Rectal smooth muscle tissue (tissue), 1 donor: ENCODE results near the gene DDR2.

Source experiments
- H3K27ac ChIP-seq: one replicate; pipeline ENCODE4 v1.7.0; 2013; ENCODE audit warnings: low read depth, low read length, inconsistent platforms
- H3K27me3 ChIP-seq: one replicate; pipeline ENCODE4 v1.7.0; 2013; ENCODE audit warnings: low read length; ENCODE audit not compliant: control insufficient read depth, insufficient read depth
- H3K36me3 ChIP-seq: one replicate; pipeline ENCODE4 v1.7.0; 2013; ENCODE audit warnings: low read length; ENCODE audit not compliant: control insufficient read depth, insufficient read depth
- H3K4me1 ChIP-seq: one replicate; pipeline ENCODE4 v1.7.0; 2013; ENCODE audit warnings: low read length; ENCODE audit not compliant: control insufficient read depth, insufficient read depth
- H3K4me3 ChIP-seq: one replicate; pipeline ENCODE4 v1.7.0; 2013; ENCODE audit warnings: low read length
- H3K9ac ChIP-seq: one replicate; pipeline ENCODE4 v1.7.0; 2013; ENCODE audit warnings: low read length

The DDR2 gene

GRCh38 chr1:162695687-162696086 lies 63.4 kb downstream of the DDR2 start:
- peak overlapping the region; percentile 73 for H3K27ac ChIP-seq
- peak overlapping the region; percentile 20 for H3K4me3 ChIP-seq
- H3K9ac ChIP-seq, result no peak overlapping the region
- no peaks in the 10 kb centered on the region for H3K36me3 ChIP-seq
- peaks cover 55% of the 10 kb centered on the region for H3K4me1 ChIP-seq
- no peaks in the 10 kb centered on the region for H3K27me3 ChIP-seq

- Histone ChIP-seq H3K27me3 (no peaks in the 10 kb centered on the region), H3K9ac (no peak overlapping the region), H3K36me3 (no peaks in the 10 kb centered on the region), H3K4me3 (no peak overlapping the region), H3K27ac (peak overlapping the region; percentile 73), H3K4me1 (peaks cover 48% of the 10 kb centered on the region)
Observed at GRCh38 chr1:162696286-162696862, 64.1 kb downstream of the DDR2 start.

DNA sequence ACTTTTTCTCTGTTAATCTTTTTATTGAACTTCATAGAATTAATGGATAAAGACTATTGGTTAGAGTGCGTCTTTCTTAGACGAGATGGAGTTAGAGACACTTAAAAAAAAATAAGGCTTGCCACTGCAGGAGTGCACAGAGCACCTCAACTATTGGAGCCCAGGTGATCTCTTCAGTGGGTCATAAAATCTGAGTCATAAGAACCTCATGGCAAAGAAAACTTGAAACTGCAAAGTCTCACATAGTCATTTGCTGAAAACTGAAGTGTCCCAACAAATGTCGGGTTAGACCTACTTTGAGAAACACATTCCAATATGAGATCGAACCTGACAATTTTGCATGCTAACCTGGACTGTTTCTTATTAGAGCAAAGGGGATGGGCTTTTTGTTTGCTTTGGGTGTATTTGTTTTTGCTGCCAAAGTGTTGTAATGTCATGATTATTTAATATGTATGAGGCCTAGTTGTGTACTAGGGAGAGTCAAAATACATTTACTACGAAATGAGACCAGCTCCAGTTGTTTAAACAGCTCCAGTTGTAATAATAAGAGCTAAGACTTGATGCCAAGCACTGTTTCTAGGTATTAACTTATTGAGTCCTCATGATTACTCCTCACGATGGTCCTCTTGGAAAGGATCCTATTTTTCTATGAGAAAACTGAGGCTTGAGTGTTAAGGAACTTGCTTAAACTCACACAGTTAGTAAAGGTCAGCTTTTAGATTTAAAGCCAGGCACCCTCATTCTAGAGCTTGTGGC lies 65.1 kb downstream of the DDR2 start:
- no peaks in the 10 kb centered on the region for H3K36me3 ChIP-seq
- H3K4me3 ChIP-seq, result no peak overlapping the region
- H3K4me1 ChIP-seq, result peaks cover 44% of the 10 kb centered on the region
- H3K27ac ChIP-seq, result peak overlapping the region; percentile 73
- no peak overlapping the region for H3K9ac ChIP-seq
- H3K27me3 ChIP-seq, result no peaks in the 10 kb centered on the region

DNA sequence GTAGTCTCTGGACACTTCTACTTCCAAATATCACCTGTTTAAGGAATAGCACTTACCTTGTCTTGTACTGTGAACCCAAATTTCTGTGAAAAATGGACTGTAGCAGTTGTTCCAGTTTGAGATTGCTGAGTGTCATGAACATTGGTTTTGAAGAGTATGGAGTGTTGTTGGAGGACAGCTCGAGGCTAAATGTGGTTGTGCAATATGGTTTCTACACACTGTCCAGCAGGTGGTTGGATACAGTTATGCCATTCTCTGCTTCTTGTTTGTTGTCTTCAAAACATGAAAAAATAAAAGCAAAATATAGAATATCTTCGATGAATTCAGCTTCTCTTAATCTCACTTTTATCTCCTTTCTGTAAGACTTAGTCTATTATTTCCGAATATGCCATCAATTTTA lies 67.1 kb downstream of the DDR2 start:
- Histone ChIP-seq H3K9ac (no peak overlapping the region), H3K4me3 (no peak overlapping the region), H3K27me3 (no peaks in the 10 kb centered on the region), H3K4me1 (peaks cover 53% of the 10 kb centered on the region), H3K27ac (no peak overlapping the region), H3K36me3 (no peaks in the 10 kb centered on the region)

DNA sequence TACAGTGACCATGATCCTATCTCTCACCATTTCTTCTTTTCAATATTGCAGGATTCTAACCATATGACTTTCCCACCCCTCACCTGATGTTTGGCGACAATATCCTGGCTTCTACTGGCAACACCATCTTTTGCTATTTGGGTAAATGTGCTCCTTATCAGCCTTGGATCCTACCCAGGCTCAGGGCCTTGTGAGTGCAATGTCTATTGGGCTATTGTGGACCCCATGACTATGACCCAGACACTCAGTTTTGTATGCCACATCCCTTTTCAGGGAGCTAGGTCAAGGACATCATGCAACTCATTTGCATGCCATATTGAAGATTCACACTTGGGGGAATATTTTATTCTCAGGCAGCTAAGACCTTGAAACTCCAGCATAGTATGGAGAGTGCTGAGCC lies 67.9 kb downstream of the DDR2 start:
- H3K36me3 ChIP-seq, result no peaks in the 10 kb centered on the region
- H3K27ac ChIP-seq, result no peak overlapping the region
- peaks cover 60% of the 10 kb centered on the region for H3K4me1 ChIP-seq
- H3K27me3 ChIP-seq, result no peaks in the 10 kb centered on the region
- no peak overlapping the region for H3K4me3 ChIP-seq
- no peak overlapping the region for H3K9ac ChIP-seq

GRCh38 chr1:162701286-162701685 lies 69.0 kb downstream of the DDR2 start:
- no peak overlapping the region for H3K4me3 ChIP-seq
- H3K27me3 ChIP-seq, result no peaks in the 10 kb centered on the region
- peaks cover 55% of the 10 kb centered on the region for H3K4me1 ChIP-seq
- no peak overlapping the region for H3K9ac ChIP-seq
- no peak overlapping the region for H3K27ac ChIP-seq
- H3K36me3 ChIP-seq, result no peaks in the 10 kb centered on the region

- Histone ChIP-seq H3K9ac (no peak overlapping the region), H3K27me3 (no peaks in the 10 kb centered on the region), H3K27ac (no peak overlapping the region), H3K4me1 (peaks cover 51% of the 10 kb centered on the region), H3K4me3 (no peak overlapping the region), H3K36me3 (no peaks in the 10 kb centered on the region)
Observed at GRCh38 chr1:162702628-162703027, 70.4 kb downstream of the DDR2 start.

DNA sequence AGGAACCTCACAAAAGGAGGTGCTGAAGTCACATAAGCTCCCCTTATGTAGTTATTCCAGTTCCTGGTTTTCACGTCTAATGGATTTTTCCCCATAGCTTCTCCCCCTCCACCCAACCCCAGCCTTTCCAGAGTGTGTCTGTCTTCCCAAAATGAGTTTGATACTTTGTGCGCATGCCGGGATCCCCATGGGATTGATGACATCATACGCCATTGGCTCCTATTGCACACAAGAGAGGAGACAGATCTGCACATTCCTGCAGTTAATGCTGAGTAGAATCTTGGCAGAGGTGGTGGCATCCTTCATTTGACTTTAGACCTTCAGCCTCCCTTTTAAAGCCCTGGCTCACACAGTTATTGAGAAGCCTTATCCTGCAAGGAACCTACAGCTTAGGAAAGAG lies 71.4 kb downstream of the DDR2 start:
- H3K36me3 ChIP-seq, result no peaks in the 10 kb centered on the region
- no peak overlapping the region for H3K4me3 ChIP-seq
- peaks cover 40% of the 10 kb centered on the region for H3K4me1 ChIP-seq
- H3K9ac ChIP-seq, result no peak overlapping the region
- no peaks in the 10 kb centered on the region for H3K27me3 ChIP-seq
- peak overlapping the region; percentile 25 for H3K27ac ChIP-seq

DNA sequence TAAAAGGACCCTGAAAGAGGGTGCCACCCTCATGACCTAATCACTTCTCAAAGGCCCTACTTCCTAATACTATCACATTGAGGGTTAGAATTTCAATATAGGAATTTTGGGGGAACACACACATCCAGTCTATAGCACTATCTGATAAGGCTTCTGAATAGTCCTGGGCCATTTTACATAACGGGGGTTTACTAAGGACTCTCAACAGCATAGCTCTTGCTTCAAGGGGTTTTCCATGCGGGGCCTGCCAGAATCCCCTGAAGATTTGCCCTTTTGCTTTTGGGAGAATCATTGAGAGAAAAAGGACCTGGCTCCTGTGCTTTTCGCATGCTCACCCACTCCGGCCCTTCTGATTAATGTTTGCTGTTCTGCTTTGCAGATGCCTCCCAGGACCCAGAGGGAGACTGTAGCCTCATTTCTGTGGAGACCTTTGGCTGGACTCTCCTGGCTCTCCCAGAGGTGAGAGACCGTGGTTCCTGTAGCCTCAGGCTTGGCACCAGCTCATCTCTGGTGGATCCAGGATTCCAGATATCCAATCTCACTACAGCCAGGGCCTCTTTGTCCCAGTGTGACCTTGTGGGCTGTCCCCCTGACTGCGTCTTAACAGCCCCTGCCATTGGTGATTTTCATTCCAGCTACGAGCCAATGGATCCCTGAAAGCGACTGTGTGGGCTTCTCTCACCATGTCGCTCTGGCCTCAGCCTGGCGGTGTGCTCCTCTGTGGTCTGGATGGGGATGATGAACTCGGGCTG lies 72.6 kb downstream of the DDR2 start:
- no peak overlapping the region for H3K4me3 ChIP-seq
- H3K27me3 ChIP-seq, result no peaks in the 10 kb centered on the region
- no peak overlapping the region for H3K9ac ChIP-seq
- H3K27ac ChIP-seq, result peak overlapping the region; percentile 41
- peaks cover 48% of the 10 kb centered on the region for H3K4me1 ChIP-seq
- no peaks in the 10 kb centered on the region for H3K36me3 ChIP-seq

GRCh38 chr1:162706003-162706402 lies 73.7 kb downstream of the DDR2 start:
- no peaks in the 10 kb centered on the region for H3K36me3 ChIP-seq
- H3K27me3 ChIP-seq, result no peaks in the 10 kb centered on the region
- peaks cover 59% of the 10 kb centered on the region for H3K4me1 ChIP-seq
- no peak overlapping the region for H3K4me3 ChIP-seq
- H3K27ac ChIP-seq, result peak overlapping the region; percentile 41
- no peak overlapping the region for H3K9ac ChIP-seq

GRCh38 chr1:162706606-162707005 lies 74.3 kb downstream of the DDR2 start:
- no peaks in the 10 kb centered on the region for H3K36me3 ChIP-seq
- H3K4me1 ChIP-seq, result peaks cover 57% of the 10 kb centered on the region
- H3K4me3 ChIP-seq, result no peak overlapping the region
- H3K27ac ChIP-seq, result peak overlapping the region; percentile 3
- H3K9ac ChIP-seq, result no peak overlapping the region
- no peaks in the 10 kb centered on the region for H3K27me3 ChIP-seq

DNA sequence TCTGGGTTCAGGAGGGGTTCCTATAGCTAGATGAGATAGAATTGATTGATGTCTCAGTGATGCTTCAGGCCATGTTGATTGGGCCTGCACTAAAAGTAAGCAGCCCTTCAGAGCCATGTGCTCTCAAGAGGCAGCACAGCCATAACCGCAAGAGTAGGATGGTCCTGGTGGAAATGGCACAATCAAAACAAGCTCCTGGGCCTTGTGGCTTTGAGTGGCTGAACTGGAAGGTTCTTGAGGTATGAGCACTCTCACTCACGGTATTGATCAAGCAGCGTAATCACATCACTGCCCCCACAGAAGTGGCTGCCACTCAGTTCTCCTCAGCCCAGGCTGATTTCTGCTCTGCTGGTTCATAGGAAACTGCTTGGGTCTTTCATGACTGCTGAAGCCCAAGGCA lies 76.0 kb downstream of the DDR2 start:
- no peak overlapping the region for H3K4me3 ChIP-seq
- no peaks in the 10 kb centered on the region for H3K36me3 ChIP-seq
- peak overlapping the region; percentile 88 for H3K27ac ChIP-seq
- H3K9ac ChIP-seq, result no peak overlapping the region
- peaks cover 54% of the 10 kb centered on the region for H3K4me1 ChIP-seq
- no peaks in the 10 kb centered on the region for H3K27me3 ChIP-seq
